ENCODE data around the gene NR3C2. TPM values are rescaled to one million over a fixed set of nuclear protein-coding genes. Genes with fewer than 3 reads are reported as not detected.

NR3C2 gene
- total RNA-seq, 2 experiments from 2014 or later, result 2.0 to 5.2 TPM

- TF ChIP-seq EZH2phosphoT487 (IDR thresholded peaks at IDR 0.05; ENCODE audit: borderline replicate concordance, low read depth, low read length), result no peak
- TF ChIP-seq CTCF (conservative IDR thresholded peaks at IDR 0.05; ENCODE audit: low read length), result no peak
- DNase-seq (ENCODE audit: low spot score), result no peak
- BruUV-seq (replicated peaks), result no TSS peak
These were observed 382.5 kb downstream of the NR3C2 start for GRCh38 chr4:148059617-148060180.

GRCh38 chr4:148057984-148058859, 384.0 kb downstream of the NR3C2 start:
- H3K4me1 ChIP-seq (ENCODE audit: insufficient read depth, low read length, poor library complexity, severe bottlenecking), result peaks cover 68% of the 10 kb centered on the region
- peak overlapping the region; percentile 62 for H3K27ac ChIP-seq (ENCODE audit: low read depth, low read length, poor library complexity, severe bottlenecking)
- intact Hi-C loops (cut with micrococcal nuclease; ENCODE audit: unreplicated experiment), result loop anchor here (2.0 to 10.0 kb wide), 3 partner anchors 385 to 1207 kb away; partner anchors contain the start of gene NR3C2
- no peaks in the 10 kb centered on the region for H4K20me1 ChIP-seq (ENCODE audit: insufficient read depth, low read length)
- H2AFZ ChIP-seq (ENCODE audit: low read length), result peak overlapping the region; percentile 60; the same call in 1 of the 2 replicates
- H3K4me3 ChIP-seq (ENCODE audit: low read depth, low read length, poor library complexity, severe bottlenecking), result no peak overlapping the region
- TF ChIP-seq CTCF (conservative IDR thresholded peaks at IDR 0.05; ENCODE audit: low read length) (no peak), EZH2phosphoT487 (IDR thresholded peaks at IDR 0.05; ENCODE audit: borderline replicate concordance, low read depth, low read length) (no peak)
- POLR2A ChIA-PET, result interaction anchor here (0.8 kb wide), 1 partner anchor 389 kb away, joined by 3 read pairs; no protein-coding TSS in a partner anchor
- no peaks in the 10 kb centered on the region for H3K9me3 ChIP-seq (ENCODE audit: low read length)
- BruUV-seq (replicated peaks), result no TSS peak
- H3K4me2 ChIP-seq (ENCODE audit: low read length), result peak overlapping the region; percentile 65
- no peaks in the 10 kb centered on the region for H3K9me2 ChIP-seq (ENCODE audit: insufficient read depth, low read length)
- no peaks in the 10 kb centered on the region for H3K79me2 ChIP-seq (ENCODE audit: insufficient read depth, low read depth, low read length)
- H3K36me3 ChIP-seq (ENCODE audit: insufficient read depth, low read length), result no peaks in the 10 kb centered on the region
- DNase-seq (ENCODE audit: low spot score), result no peak
- CTCF ChIA-PET (ENCODE audit: unreplicated experiment), result no interaction called here

More at GRCh38 chr4:148059617-148060180, 382.5 kb downstream of the NR3C2 start:
- Histone ChIP-seq H3K4me3 (ENCODE audit: low read depth, low read length, poor library complexity, severe bottlenecking) (no peak overlapping the region), H2AFZ (ENCODE audit: low read length) (no peak overlapping the region), H3K9me3 (ENCODE audit: low read length) (no peaks in the 10 kb centered on the region), H3K9me2 (ENCODE audit: insufficient read depth, low read length) (no peaks in the 10 kb centered on the region), H3K4me2 (ENCODE audit: low read length) (no peak overlapping the region), H3K27ac (ENCODE audit: low read depth, low read length, poor library complexity, severe bottlenecking) (no peak overlapping the region), H3K36me3 (ENCODE audit: insufficient read depth, low read length) (no peaks in the 10 kb centered on the region), H3K4me1 (ENCODE audit: insufficient read depth, low read length, poor library complexity, severe bottlenecking) (peaks cover 54% of the 10 kb centered on the region), H4K20me1 (ENCODE audit: insufficient read depth, low read length) (no peaks in the 10 kb centered on the region), H3K79me2 (ENCODE audit: insufficient read depth, low read depth, low read length) (no peaks in the 10 kb centered on the region)
- ChIA-PET POLR2A (interaction anchor here (0.6 to 1.2 kb wide), 6 partner anchors 11 to 1201 kb away, joined by 3 to 5 read pairs (median 3); no protein-coding TSS in a partner anchor), CTCF (ENCODE audit: unreplicated experiment) (no interaction called here)
- intact Hi-C loops (cut with micrococcal nuclease; ENCODE audit: unreplicated experiment), result loop anchor here (5.0 to 10.0 kb wide), 2 partner anchors 923 to 1205 kb away; no protein-coding TSS in a partner anchor

Data from OCI-LY7 (cell line).